Activated CD8-positive, alpha-beta memory T cell treated with anti-CD3 and anti-CD28 coated beads for 4 hours (primary cell): ENCODE results near the gene NPW.
"Not testable (repeated sequence)": the region's sequence is repeated elsewhere in the genome, so short reads cannot be mapped to it uniquely, and the experiment has no call there.

ENCODE experiments used
- DNase-seq, 2 donors: peaks; one replicate each; pipeline ENCODE4 v3.0.0-alpha.2; 2020; ENCODE audit warnings: low read depth in 2 of 2

Gene NPW

DNA sequence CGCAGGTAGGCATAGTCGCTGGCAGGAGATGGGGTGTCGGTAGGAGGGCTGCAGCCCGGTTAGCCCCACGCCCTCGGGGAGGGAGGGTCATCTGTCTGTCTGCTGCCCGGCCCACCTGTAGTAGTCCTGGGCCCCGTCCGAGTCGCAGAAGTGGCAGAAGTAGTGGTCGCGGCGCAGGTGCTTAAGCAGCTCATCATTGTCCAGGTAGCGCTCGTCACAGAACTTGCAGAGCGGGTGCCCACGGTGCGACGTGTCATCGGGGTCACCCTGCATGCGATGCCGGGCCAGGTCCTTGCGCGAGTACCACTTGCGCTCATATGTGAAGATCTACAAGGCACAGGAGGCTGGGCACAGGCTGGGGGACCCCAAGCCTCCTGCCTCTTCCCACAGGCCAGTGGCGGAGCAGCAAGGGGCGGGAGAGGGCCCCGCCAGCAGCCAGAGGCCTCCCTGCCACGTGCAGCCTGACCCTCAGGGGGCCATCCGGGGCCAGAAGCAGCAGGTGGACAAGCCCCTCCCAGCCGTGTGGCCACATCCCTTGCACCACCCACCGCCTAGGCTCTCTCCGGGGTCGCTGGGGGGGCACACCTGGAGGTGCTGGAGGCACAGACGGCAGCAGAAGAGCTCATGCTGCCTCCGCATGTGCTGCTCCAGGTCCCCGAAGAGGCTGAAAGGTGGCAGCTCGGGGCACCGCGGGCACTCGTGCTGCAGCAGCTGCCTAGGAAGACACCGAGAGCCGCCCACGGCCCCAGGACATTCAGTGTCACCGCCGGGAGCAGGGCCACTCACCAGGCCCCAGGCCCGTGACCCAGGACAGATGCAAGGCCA lies 17.0 kb upstream of the NPW start:
- DNase-seq: no peak

DNA sequence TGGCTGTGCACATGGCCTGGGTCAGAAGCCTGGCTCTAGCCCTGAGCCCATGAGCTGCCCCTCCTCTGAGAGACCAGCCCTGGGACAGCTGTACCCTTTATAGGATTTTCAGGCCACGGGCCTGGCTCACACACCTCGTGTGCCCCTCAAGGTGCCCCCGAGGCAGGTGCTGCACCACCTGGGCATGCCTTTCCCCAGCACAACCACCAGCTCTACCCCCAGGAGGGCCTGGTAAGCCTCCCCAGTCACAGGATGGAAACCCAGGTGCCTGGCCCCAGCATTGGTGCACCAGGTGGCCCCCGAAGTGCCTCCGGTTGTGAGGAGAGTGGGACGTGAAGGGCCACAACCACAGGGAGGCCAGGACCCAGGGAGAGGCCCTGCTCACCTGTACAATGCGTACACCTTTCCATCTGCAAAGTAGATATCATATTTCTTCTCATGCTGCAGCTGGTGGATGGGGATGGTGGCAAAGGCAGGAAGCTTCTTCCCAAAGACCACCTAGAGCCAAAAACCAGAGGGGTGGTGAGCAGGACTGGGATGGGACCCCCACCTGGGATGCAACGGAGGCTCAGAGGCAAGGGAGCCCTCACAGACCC lies 16.3 kb upstream of the NPW start:
- DNase-seq: no peak

GRCh38 chr16:2003827-2004641 lies 15.6 kb upstream of the NPW start:
- DNase-seq: peak; percentile 62 to 69

DNA sequence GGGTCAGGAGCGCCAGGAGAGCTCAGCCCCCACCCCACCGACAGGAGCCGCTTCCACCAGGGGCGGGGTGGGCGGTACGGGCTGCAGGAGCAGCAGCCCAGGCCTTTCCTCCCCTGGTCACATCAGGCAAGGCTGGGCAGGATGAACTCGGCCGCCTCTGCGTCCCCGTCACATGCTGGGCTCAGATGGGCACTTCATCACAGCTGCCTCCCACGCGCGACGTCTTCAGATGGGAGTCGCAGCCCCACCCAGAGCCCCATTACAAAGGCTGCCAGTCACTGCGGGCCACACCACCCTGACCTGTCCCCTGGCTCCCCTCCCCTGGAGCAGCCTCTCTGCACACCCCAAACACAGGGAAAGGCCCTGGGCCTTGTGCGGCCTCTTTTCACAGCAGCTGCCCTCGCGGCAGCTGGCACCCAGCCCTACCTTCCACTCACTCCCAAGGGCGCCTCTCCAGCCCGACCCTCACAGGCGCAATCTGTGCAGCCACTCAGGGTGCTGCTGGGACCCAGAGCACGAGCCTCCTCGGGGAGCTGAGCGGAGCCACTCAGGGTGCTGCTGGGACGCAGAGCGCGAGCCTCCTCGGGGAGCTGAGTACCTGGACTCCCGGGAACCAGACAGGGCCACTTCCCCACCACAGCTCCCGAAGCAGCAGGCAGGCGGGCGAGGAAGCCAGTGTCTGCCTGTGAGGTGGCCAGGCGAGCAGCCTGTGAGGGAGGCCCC lies 14.6 kb upstream of the NPW start:
- no peak for DNase-seq

- no peak for DNase-seq
These were observed 13.9 kb upstream of the NPW start for GRCh38 chr16:2005646-2006045.

DNA sequence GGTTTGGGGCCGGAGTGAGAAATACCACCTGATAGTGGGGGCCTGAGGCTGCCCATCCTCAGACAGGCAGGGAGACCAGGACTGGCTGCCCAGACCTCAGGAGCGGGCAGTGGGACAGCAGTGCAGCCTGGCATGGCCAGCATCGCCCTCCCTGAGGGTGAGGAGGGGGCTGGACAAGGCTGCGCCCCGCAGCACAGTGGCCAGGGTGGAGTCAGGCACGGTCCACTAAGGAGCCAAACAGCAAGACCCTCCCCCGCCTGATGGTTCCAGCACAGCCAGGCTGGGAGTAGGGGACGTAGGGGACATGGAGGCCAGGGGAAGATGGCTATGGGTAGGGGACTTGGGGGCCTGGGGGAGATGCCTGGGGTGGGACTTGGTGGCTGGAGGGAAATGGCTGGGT lies 13.3 kb upstream of the NPW start:
- DNase-seq: no peak

DNA sequence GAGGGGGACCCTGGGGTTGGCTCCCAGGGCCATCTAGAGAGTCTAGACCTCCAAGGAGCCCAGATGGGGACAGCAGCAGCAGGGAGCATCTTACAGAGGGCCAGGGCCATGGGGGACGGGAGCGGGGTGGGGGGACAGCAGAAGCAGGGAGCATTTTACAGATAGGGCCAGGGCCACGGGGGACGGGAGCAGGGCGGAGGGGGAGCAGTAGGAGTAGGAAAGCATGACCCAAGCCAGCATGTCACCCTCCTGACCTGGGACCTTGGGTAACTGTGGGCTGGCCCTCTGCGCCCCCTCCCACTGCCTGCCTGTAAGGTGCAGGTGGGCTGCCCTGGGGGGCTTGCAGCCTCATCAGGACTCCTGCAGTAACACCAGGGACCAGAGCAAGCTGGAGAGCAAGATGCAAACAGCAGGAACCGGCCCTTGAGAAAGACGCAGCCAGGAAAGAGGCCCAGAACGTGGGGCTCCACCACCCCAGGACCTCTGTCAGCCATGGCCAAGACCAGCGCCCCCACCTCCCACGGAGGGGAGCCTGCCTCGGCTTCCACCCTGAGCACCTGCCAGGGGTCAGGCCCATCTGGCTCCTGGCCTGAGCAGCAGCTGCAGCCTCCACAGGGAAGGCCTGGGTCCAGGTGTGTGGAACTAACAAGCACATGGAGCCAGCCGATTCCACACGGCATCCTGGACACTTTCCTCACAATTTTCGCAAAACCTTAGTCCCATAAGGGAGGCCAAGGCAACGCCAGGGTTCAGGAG lies 12.3 kb upstream of the NPW start:
- DNase-seq: no peak

DNA sequence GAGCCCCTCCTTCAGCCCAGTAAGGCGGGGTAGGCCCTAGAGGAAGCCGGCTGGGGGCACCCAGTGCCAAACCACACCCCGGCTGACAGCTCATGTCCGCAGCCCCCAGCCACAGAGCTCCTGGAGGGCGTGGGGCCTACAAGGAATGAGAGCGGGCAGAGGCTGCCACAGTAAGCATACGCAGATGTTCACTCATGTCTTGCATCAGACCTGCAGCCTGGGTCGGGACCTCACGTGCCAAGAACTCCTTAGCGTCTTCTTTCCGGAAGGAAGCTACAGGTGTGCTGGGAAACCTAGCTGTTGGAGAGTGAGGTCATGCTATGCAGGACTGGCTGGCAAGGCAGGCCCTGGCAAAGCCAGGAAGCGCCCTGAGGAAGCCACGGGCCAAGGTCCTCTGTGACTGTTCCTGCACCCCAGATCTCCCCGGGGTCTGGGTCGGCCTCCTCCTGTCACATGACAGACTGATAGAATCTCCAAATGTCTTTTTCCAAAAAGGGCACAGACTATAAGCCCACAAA lies 11.5 kb upstream of the NPW start:
- no peak for DNase-seq

- DNase-seq: no peak
These were observed 10.9 kb upstream of the NPW start for GRCh38 chr16:2008631-2009163.

- DNase-seq: no peak
These were observed 10.3 kb upstream of the NPW start for GRCh38 chr16:2009164-2009711.

- DNase-seq: peak; percentile 52 to 56
These were observed 9.6 kb upstream of the NPW start, which contains the start of gene ZNF598 for GRCh38 chr16:2009791-2010510. ZNF598 (minus strand) TSS chr16:2009821.

GRCh38 chr16:2011726-2012125 lies 7.9 kb upstream of the NPW start:
- not testable (repeated sequence) for DNase-seq

- DNase-seq: no peak
These were observed 6.1 kb upstream of the NPW start for GRCh38 chr16:2013527-2013926.

DNA sequence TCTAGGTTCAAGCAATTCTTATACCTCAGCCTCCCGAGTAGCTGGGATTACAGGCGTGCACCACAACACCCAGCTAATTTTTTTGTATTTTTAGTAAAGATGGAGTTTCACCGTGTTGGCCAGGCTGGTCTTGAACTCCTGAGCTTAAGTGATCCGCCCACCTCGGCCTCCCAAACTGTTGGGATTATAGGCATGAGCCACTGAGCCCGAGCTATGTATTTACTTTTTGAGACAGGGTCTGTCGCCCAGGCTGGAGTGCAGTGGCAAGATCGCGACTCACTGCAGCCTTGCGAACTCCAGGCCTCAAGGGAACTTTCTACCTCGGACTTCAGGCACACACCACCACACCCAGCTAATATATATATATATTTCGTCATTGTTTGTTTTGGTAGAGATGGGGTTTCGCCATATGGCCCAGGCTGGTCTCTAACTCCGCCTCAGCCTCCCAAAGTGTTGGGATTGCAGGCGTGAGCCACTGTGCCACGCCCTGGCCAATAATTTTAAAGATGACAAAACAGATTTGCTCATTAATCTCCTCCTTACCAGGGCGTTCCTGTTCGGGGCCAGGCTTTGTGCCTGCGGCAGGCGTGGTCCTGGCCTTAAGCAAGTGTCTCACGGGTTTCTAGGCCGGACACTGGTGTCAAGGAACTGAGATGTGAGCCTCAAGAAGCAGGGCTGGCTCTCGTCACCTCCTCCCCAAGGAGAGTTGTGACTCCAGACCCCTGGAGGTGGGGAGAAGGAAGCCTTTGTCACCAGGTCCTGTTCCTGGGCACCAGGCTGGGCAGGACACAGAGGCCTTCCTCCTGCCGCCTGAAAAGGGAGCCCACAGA lies 4.3 kb upstream of the NPW start:
- DNase-seq: no peak

- no peak for DNase-seq
These were observed 3.7 kb upstream of the NPW start for GRCh38 chr16:2015947-2016208.

GRCh38 chr16:2016407-2016922 lies 3.1 kb upstream of the NPW start:
- no peak for DNase-seq

- DNase-seq: no peak
These were observed 591 bp downstream of the NPW start for GRCh38 chr16:2019921-2020831.

DNA sequence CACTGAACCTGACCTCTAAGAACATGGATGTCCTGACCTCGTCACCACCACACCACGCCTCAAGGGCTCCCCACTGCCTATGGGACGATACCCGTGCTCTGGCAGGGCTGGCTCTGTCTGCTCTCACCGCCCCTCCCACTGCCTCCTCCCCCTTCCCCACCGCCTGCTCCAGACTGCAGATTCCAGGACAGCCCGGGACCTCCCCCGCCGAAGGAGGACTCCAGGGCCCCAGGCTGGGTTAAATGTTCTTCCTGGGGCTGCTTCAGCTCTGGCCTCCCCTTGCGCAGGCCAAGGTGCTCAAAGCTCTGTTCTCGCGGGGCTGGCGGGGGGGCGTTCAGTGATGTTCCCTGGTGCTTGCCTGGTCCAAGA lies 3.1 kb downstream of the NPW start:
- no peak for DNase-seq
